ENCODE data around the gene PRDM4. TPM values are rescaled to one million over a fixed set of nuclear protein-coding genes. Genes with fewer than 3 reads are reported as not detected.

The PRDM4 gene
- total RNA-seq, 2 experiments from 2014 or later: 40.2 to 44.0 TPM

DNA sequence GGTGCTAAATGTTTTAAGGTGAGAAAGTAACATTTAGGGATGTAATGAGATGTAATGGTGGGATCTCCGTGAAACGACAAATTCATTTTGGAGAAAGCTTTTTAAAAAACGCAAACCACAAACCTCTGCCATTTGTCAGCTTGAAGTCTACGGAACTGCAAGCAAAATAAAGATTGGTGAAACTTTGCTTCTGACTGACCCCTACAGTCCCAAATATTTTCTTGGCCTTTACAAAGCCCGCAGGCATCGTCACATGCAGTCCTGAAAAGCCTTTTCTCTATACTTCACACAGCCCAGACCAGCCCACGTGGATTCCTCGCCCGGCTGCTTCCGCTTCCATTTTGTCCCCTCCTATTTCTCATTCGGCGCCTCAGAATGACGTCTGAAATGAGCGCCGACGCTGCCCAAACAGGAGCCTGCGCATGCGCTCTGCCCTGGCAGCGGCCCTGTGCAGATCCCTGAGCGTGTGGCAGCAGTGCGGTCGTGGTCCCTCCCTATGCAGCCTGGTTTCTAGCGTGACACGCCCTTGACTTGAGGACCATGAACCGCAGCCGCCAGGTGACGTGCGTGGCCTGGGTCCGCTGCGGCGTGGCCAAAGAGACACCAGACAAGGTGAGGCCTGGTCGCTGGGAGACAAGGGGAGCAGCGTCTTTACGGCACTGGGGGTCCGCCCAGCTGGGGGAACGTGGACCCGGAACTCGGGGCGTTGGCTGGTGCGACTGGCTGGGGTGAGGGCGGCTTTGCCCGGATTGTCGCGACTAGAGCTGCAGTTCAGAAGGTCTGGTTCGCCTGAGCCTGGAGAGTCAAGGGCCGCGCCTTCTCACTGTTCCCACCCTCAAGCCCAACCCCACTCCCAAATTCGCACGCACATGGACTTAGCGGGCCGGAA is 75.3 kb downstream of the PRDM4 start, which contains the start of gene PWP1:
TSS of gene PWP1 (plus strand) at position 440 of the 889 bp plus-strand sequence. CDS start at position 541, 101 bp downstream.
- Histone ChIP-seq H3K4me3 (ENCODE audit: low read length) (peak within 1 kb of the TSS; percentile 99), H3K4me1 (ENCODE audit: insufficient read depth, low read length) (peaks cover 24% of the 10 kb centered on the region), H3K27me3 (ENCODE audit: control insufficient read depth in 1 of 2, insufficient read depth in 2 of 2, low read length in 2 of 2) (no peaks in the 10 kb centered on the region), H3K27ac (ENCODE audit: low read depth in 1 of 2, low read length in 2 of 2) (peak within 1 kb of the TSS; percentile 75 to 91), H3K36me3 (ENCODE audit: insufficient read depth, low read length) (peaks cover 23% of the 10 kb centered on the region), H3K9me3 (ENCODE audit: control insufficient read depth in 1 of 2, insufficient read depth in 1 of 2, low read length in 2 of 2) (no peaks in the 10 kb centered on the region)
- no peaks in the 10 kb centered on the region for H3K27me3 Mint-ChIP-seq
- ATAC-seq (ENCODE audit: poor library complexity) (peak; percentile 90), DNase-seq (peak; percentile 91 to 99 (median 94))
- no peaks in the 10 kb centered on the region for H3K9me3 Mint-ChIP-seq
- H3K27ac Mint-ChIP-seq: peak within 1 kb of the TSS; percentile 94
- intact Hi-C loops (cut with DNase I, micrococcal nuclease): loop anchor here (1.0 to 10.0 kb wide), 11 partner anchors 77 to 1889 kb away; partner anchors contain the start of genes USP30 (in 2 of the 2), CKAP4 (in 1 of the 2), CRY1 (in 1 of the 2) and ISCU (in 1 of the 2)
- POLR2A ChIA-PET: interaction anchor here (0.6 to 1.7 kb wide), 4 partner anchors 10 to 1328 kb away, joined by 3 to 8 read pairs (median 4); partner anchors contain the start of genes POLR3B and PRDM4
- H3K4me1 Mint-ChIP-seq (ENCODE audit: low read depth): peaks cover 33% of the 10 kb centered on the region
- CTCF ChIA-PET: interaction anchor here (0.9 to 2.0 kb wide), 2 partner anchors 10 to 15 kb away, joined by 3 to 17 read pairs; no protein-coding TSS in a partner anchor
- TF ChIP-seq, protein P1, sequence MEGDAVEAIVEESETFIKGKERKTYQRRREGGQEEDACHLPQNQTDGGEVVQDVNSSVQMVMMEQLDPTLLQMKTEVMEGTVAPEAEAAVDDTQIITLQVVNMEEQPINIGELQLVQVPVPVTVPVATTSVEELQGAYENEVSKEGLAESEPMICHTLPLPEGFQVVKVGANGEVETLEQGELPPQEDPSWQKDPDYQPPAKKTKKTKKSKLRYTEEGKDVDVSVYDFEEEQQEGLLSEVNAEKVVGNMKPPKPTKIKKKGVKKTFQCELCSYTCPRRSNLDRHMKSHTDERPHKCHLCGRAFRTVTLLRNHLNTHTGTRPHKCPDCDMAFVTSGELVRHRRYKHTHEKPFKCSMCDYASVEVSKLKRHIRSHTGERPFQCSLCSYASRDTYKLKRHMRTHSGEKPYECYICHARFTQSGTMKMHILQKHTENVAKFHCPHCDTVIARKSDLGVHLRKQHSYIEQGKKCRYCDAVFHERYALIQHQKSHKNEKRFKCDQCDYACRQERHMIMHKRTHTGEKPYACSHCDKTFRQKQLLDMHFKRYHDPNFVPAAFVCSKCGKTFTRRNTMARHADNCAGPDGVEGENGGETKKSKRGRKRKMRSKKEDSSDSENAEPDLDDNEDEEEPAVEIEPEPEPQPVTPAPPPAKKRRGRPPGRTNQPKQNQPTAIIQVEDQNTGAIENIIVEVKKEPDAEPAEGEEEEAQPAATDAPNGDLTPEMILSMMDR (IDR thresholded peaks at IDR 0.05): no peak
- H3K36me3 Mint-ChIP-seq (ENCODE audit: low read depth): peaks cover 47% of the 10 kb centered on the region
- H3K4me3 Mint-ChIP-seq: peak within 1 kb of the TSS; percentile 97

DNA sequence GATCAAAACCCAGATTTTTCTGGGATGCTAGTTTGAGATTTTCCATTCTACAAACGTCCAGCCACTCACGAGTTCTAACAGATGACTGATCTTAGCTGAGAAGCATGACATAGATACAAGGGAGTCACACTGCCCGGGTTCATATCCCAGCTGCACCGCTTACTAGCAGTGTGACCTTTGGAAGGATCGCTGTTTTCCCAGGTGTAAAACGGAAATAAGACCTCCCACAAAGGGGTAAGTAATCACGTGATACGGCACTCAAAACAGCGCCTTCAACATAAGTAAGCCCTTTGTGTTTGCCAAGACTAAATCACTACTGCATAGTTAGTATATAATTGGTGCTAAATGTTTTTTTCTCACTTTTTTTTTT is 76.0 kb downstream of the PRDM4 start:
- peak overlapping the region; percentile 99 for H3K4me3 ChIP-seq (ENCODE audit: low read length)
- CTCF ChIA-PET: interaction anchor here (0.9 to 2.0 kb wide), 2 partner anchors 9 to 14 kb away, joined by 3 to 17 read pairs; no protein-coding TSS in a partner anchor
- Mint-ChIP-seq H3K27me3 (no peaks in the 10 kb centered on the region), H3K27ac (peak overlapping the region; percentile 94), H3K4me1 (ENCODE audit: low read depth) (peaks cover 33% of the 10 kb centered on the region), H3K9me3 (no peaks in the 10 kb centered on the region), H3K36me3 (ENCODE audit: low read depth) (peaks cover 41% of the 10 kb centered on the region), H3K4me3 (peak overlapping the region; percentile 97)
- peaks cover 17% of the 10 kb centered on the region for H3K36me3 ChIP-seq (ENCODE audit: insufficient read depth, low read length)
- intact Hi-C loops (cut with DNase I, micrococcal nuclease): loop anchor here (1.0 to 10.0 kb wide), 12 partner anchors 78 to 1890 kb away; partner anchors contain the start of genes USP30 (in 2 of the 2), CKAP4 (in 1 of the 2), CRY1 (in 1 of the 2) and ISCU (in 1 of the 2)
- no peaks in the 10 kb centered on the region for H3K9me3 ChIP-seq (ENCODE audit: control insufficient read depth in 1 of 2, insufficient read depth in 1 of 2, low read length in 2 of 2)
- POLR2A ChIA-PET: interaction anchor here (0.6 to 1.7 kb wide), 4 partner anchors 9 to 1327 kb away, joined by 3 to 8 read pairs (median 4); partner anchors contain the start of genes POLR3B and PRDM4
- peak in 5 of 14 experiments; percentile 4 to 46 (median 16) for DNase-seq
- ATAC-seq (ENCODE audit: poor library complexity): peak; percentile 3
- H3K27ac ChIP-seq (ENCODE audit: low read depth in 1 of 2, low read length in 2 of 2): peak overlapping the region; percentile 75 to 91
- TF ChIP-seq, protein P1 (IDR thresholded peaks at IDR 0.05): no peak
- peaks cover 24% of the 10 kb centered on the region for H3K4me1 ChIP-seq (ENCODE audit: insufficient read depth, low read length)
- H3K27me3 ChIP-seq (ENCODE audit: control insufficient read depth in 1 of 2, insufficient read depth in 2 of 2, low read length in 2 of 2): no peaks in the 10 kb centered on the region

DNA sequence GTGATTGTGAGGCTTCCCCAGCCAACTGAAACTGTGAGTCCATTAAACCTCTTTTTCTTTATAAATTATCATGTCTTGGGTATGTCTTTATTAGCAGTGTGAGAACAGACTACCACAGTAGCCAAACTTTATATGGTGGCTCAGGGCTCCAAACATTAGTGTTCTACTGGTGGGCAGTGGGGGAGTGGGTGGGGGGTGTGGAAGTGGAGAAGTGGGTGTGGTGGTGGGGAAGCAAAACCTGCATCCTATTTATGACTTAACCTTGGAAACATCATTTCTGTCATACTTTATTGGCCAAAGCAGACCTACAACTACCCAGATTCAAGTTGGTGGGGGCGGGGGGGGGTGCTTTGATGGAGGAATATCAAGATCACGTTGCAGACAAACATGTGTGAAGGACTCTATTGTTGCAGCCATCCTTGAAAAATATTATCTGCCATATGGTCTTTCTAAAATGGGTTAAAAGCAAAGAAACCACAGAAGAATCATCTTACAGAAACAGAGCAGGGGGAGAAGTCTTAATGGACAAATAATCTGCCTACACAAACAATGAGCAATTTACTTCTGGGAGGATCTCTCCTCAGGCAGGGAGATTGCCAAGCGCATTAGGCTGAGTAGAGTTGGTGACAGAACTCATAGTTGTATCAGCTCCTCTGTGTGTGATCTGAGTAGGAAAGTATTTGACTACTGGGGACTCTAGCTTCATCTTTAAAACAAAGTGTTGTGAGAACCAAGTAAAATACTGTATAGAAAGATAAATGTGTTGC is 76.7 kb downstream of the PRDM4 start:
- peak overlapping the region; percentile 94 for H3K27ac Mint-ChIP-seq
- CTCF ChIA-PET: interaction anchor here (0.5 to 2.0 kb wide), 3 partner anchors 8 to 85 kb away, joined by 3 to 17 read pairs (median 3); no protein-coding TSS in a partner anchor
- peaks cover 34% of the 10 kb centered on the region for H3K36me3 Mint-ChIP-seq (ENCODE audit: low read depth)
- DNase-seq (no peak), ATAC-seq (ENCODE audit: poor library complexity) (no peak)
- H3K9me3 ChIP-seq (ENCODE audit: control insufficient read depth in 1 of 2, insufficient read depth in 1 of 2, low read length in 2 of 2): no peaks in the 10 kb centered on the region
- H3K27me3 ChIP-seq (ENCODE audit: control insufficient read depth in 1 of 2, insufficient read depth in 2 of 2, low read length in 2 of 2): no peaks in the 10 kb centered on the region
- H3K4me1 Mint-ChIP-seq (ENCODE audit: low read depth): peaks cover 33% of the 10 kb centered on the region
- H3K4me1 ChIP-seq (ENCODE audit: insufficient read depth, low read length): peaks cover 24% of the 10 kb centered on the region
- peak overlapping the region; percentile 97 for H3K4me3 Mint-ChIP-seq
- H3K9me3 Mint-ChIP-seq: no peaks in the 10 kb centered on the region
- H3K36me3 ChIP-seq (ENCODE audit: insufficient read depth, low read length): peaks cover 9% of the 10 kb centered on the region
- H3K27ac ChIP-seq (ENCODE audit: low read depth in 1 of 2, low read length in 2 of 2): peak overlapping the region in 1 of 2 donors; percentile 91
- H3K4me3 ChIP-seq (ENCODE audit: low read length): peak overlapping the region; percentile 99
- peaks cover 4% of the 10 kb centered on the region for H3K27me3 Mint-ChIP-seq
- intact Hi-C loops (cut with DNase I, micrococcal nuclease): loop anchor here (2.0 to 10.0 kb wide), 8 partner anchors 79 to 1891 kb away; partner anchors contain the start of genes CKAP4 (in 1 of the 2), CRY1 (in 1 of the 2), MMAB (in 1 of the 2) and MVK (in 1 of the 2)
- POLR2A ChIA-PET: no interaction called here
- TF ChIP-seq, protein P1 (IDR thresholded peaks at IDR 0.05): no peak
